ENCODE results near the gene RAD51.

RAD51 gene

GRCh38 chr15:40722354-40722753 is 27.4 kb downstream of the RAD51 start:
- DNase-seq (ENCODE audit: low spot score) = no peak

GRCh38 chr15:40722934-40723333 is 28.0 kb downstream of the RAD51 start:
- DNase-seq (ENCODE audit: low spot score) = no peak

- no peak for DNase-seq (ENCODE audit: low spot score)
Measured at GRCh38 chr15:40723919-40724318, 28.9 kb downstream of the RAD51 start.

GRCh38 chr15:40731034-40731433 is 36.1 kb downstream of the RAD51 start:
- DNase-seq (ENCODE audit: low spot score) = no peak

GRCh38 chr15:40736575-40736974 is 41.6 kb downstream of the RAD51 start:
- no peak for DNase-seq (ENCODE audit: low spot score)

- DNase-seq (ENCODE audit: low spot score) = no peak
Measured at GRCh38 chr15:40737048-40737447, 42.1 kb downstream of the RAD51 start.

- DNase-seq (ENCODE audit: low spot score) = no peak
Measured at GRCh38 chr15:40739047-40739446, 44.1 kb downstream of the RAD51 start.

- no peak for DNase-seq (ENCODE audit: low spot score)
Measured at GRCh38 chr15:40739854-40740253, 44.9 kb downstream of the RAD51 start.

- no peak for DNase-seq (ENCODE audit: low spot score)
Measured at GRCh38 chr15:40743485-40743901, 48.5 kb downstream of the RAD51 start.

GRCh38 chr15:40743921-40744814 is 49.2 kb downstream of the RAD51 start:
- peak; percentile 60 for DNase-seq (ENCODE audit: low spot score)

- no peak for DNase-seq (ENCODE audit: low spot score)
Measured at GRCh38 chr15:40744815-40745152, 49.8 kb downstream of the RAD51 start.

GRCh38 chr15:40746916-40747418 is 52.0 kb downstream of the RAD51 start:
- no peak for DNase-seq (ENCODE audit: low spot score)

GRCh38 chr15:40747685-40748631 is 53.0 kb downstream of the RAD51 start:
- no peak for DNase-seq (ENCODE audit: low spot score)

GRCh38 chr15:40749151-40749630 is 54.2 kb downstream of the RAD51 start:
- DNase-seq (ENCODE audit: low spot score) = no peak

GRCh38 chr15:40750885-40751284 is 55.9 kb downstream of the RAD51 start:
- DNase-seq (ENCODE audit: low spot score) = no peak

- DNase-seq (ENCODE audit: low spot score) = no peak
Measured at GRCh38 chr15:40751745-40752144, 56.8 kb downstream of the RAD51 start.

- DNase-seq (ENCODE audit: low spot score) = no peak
Measured at GRCh38 chr15:40754574-40754882, 59.6 kb downstream of the RAD51 start.

- DNase-seq (ENCODE audit: low spot score) = peak; percentile 97
Measured at GRCh38 chr15:40754883-40755811, 60.2 kb downstream of the RAD51 start, which contains the start of gene RMDN3. Gene RMDN3 (minus strand): TSS chr15:40755254. CDS start chr15:40754783, 471 bp downstream.

GRCh38 chr15:40755812-40756208 is 60.8 kb downstream of the RAD51 start:
- no peak for DNase-seq (ENCODE audit: low spot score)

- no peak for DNase-seq (ENCODE audit: low spot score)
Measured at GRCh38 chr15:40756938-40757337, 62.0 kb downstream of the RAD51 start.

GRCh38 chr15:40759961-40760360 is 65.0 kb downstream of the RAD51 start:
- no peak for DNase-seq (ENCODE audit: low spot score)

Data from AG08396 (cell line).